ENCODE measurements around the gene PTGES2.

The PTGES2 gene

GRCh38 chr9:128169925-128170324 is 42.4 kb upstream of the PTGES2 start:
- H3K36me3 ChIP-seq (replicated peaks; ENCODE audit: low read depth, low read length), result peaks cover 38% of the 10 kb centered on the region

GRCh38 chr9:128169492-128169891 is 42.0 kb upstream of the PTGES2 start:
- H3K4me3 ChIP-seq (ENCODE audit: low read length), result no peak overlapping the region
- H3K9ac ChIP-seq (ENCODE audit: low read length), result no peak overlapping the region
- no peak for TF ChIP-seq EZH2phosphoT487 (IDR thresholded peaks at IDR 0.05; ENCODE audit: low read depth)
- TF ChIP-seq CTCF (IDR thresholded peaks at IDR 0.05; ENCODE audit: low read depth, low read length), result no peak
- H3K27ac ChIP-seq (ENCODE audit: low read length), result no peak overlapping the region
- no peak overlapping the region for H3K4me2 ChIP-seq (ENCODE audit: low read length)
- H4K20me1 ChIP-seq (ENCODE audit: insufficient read depth, low read length), result no peaks in the 10 kb centered on the region
- no peaks in the 10 kb centered on the region for H3K79me2 ChIP-seq (ENCODE audit: low read length)
- H3K4me1 ChIP-seq (ENCODE audit: low read length), result no peaks in the 10 kb centered on the region
- H2AFZ ChIP-seq (ENCODE audit: low read depth, low read length), result no peak overlapping the region
- no peaks in the 10 kb centered on the region for H3K9me3 ChIP-seq (ENCODE audit: insufficient read depth, low read length)
- H3K36me3 ChIP-seq (replicated peaks; ENCODE audit: low read depth, low read length), result peaks cover 38% of the 10 kb centered on the region
- H3K27me3 ChIP-seq (ENCODE audit: low read depth, low read length), result no peaks in the 10 kb centered on the region

More at GRCh38 chr9:128169925-128170324, 42.4 kb upstream of the PTGES2 start:
- H3K4me3 ChIP-seq (ENCODE audit: low read length), result no peak overlapping the region
- H2AFZ ChIP-seq (ENCODE audit: low read depth, low read length), result no peak overlapping the region
- no peak overlapping the region for H3K27ac ChIP-seq (ENCODE audit: low read length)
- H3K4me2 ChIP-seq (ENCODE audit: low read length), result no peak overlapping the region
- no peaks in the 10 kb centered on the region for H3K27me3 ChIP-seq (ENCODE audit: low read depth, low read length)
- no peaks in the 10 kb centered on the region for H3K4me1 ChIP-seq (ENCODE audit: low read length)
- H4K20me1 ChIP-seq (ENCODE audit: insufficient read depth, low read length), result no peaks in the 10 kb centered on the region
- TF ChIP-seq EZH2phosphoT487 (IDR thresholded peaks at IDR 0.05; ENCODE audit: low read depth), result no peak
- TF ChIP-seq CTCF (IDR thresholded peaks at IDR 0.05; ENCODE audit: low read depth, low read length), result no peak
- no peaks in the 10 kb centered on the region for H3K79me2 ChIP-seq (ENCODE audit: low read length)
- H3K9ac ChIP-seq (ENCODE audit: low read length), result no peak overlapping the region
- H3K9me3 ChIP-seq (ENCODE audit: insufficient read depth, low read length), result no peaks in the 10 kb centered on the region

GRCh38 chr9:128168731-128169308 is 41.3 kb upstream of the PTGES2 start:
- TF ChIP-seq CTCF (IDR thresholded peaks at IDR 0.05; ENCODE audit: low read depth, low read length), result no peak
- no peak for TF ChIP-seq EZH2phosphoT487 (IDR thresholded peaks at IDR 0.05; ENCODE audit: low read depth)
- H3K4me1 ChIP-seq (ENCODE audit: low read length), result no peaks in the 10 kb centered on the region
- no peak overlapping the region for H2AFZ ChIP-seq (ENCODE audit: low read depth, low read length)
- no peaks in the 10 kb centered on the region for H3K9me3 ChIP-seq (ENCODE audit: insufficient read depth, low read length)
- no peaks in the 10 kb centered on the region for H4K20me1 ChIP-seq (ENCODE audit: insufficient read depth, low read length)
- no peak overlapping the region for H3K4me2 ChIP-seq (ENCODE audit: low read length)
- peaks cover 38% of the 10 kb centered on the region for H3K36me3 ChIP-seq (replicated peaks; ENCODE audit: low read depth, low read length)
- H3K4me3 ChIP-seq (ENCODE audit: low read length), result no peak overlapping the region
- no peak overlapping the region for H3K27ac ChIP-seq (ENCODE audit: low read length)
- no peaks in the 10 kb centered on the region for H3K79me2 ChIP-seq (ENCODE audit: low read length)
- no peaks in the 10 kb centered on the region for H3K27me3 ChIP-seq (ENCODE audit: low read depth, low read length)
- H3K9ac ChIP-seq (ENCODE audit: low read length), result no peak overlapping the region

- TF ChIP-seq EZH2phosphoT487 (IDR thresholded peaks at IDR 0.05; ENCODE audit: low read depth), result no peak
- TF ChIP-seq CTCF (IDR thresholded peaks at IDR 0.05; ENCODE audit: low read depth, low read length), result no peak
- no peak overlapping the region for H3K4me2 ChIP-seq (ENCODE audit: low read length)
- H3K9ac ChIP-seq (ENCODE audit: low read length), result no peak overlapping the region
- no peak overlapping the region for H3K27ac ChIP-seq (ENCODE audit: low read length)
- no peaks in the 10 kb centered on the region for H3K9me3 ChIP-seq (ENCODE audit: insufficient read depth, low read length)
- no peaks in the 10 kb centered on the region for H3K79me2 ChIP-seq (ENCODE audit: low read length)
- H3K4me3 ChIP-seq (ENCODE audit: low read length), result no peak overlapping the region
- H4K20me1 ChIP-seq (ENCODE audit: insufficient read depth, low read length), result no peaks in the 10 kb centered on the region
- H2AFZ ChIP-seq (ENCODE audit: low read depth, low read length), result no peak overlapping the region
- no peaks in the 10 kb centered on the region for H3K4me1 ChIP-seq (ENCODE audit: low read length)
- H3K27me3 ChIP-seq (ENCODE audit: low read depth, low read length), result no peaks in the 10 kb centered on the region
- H3K36me3 ChIP-seq (replicated peaks; ENCODE audit: low read depth, low read length), result peaks cover 45% of the 10 kb centered on the region
Measured at GRCh38 chr9:128167209-128167608, 39.7 kb upstream of the PTGES2 start.

Data from OCI-LY3 (cell line).